Measurements from ENCODE around the gene ZC3H12A.

ZC3H12A gene

DNA sequence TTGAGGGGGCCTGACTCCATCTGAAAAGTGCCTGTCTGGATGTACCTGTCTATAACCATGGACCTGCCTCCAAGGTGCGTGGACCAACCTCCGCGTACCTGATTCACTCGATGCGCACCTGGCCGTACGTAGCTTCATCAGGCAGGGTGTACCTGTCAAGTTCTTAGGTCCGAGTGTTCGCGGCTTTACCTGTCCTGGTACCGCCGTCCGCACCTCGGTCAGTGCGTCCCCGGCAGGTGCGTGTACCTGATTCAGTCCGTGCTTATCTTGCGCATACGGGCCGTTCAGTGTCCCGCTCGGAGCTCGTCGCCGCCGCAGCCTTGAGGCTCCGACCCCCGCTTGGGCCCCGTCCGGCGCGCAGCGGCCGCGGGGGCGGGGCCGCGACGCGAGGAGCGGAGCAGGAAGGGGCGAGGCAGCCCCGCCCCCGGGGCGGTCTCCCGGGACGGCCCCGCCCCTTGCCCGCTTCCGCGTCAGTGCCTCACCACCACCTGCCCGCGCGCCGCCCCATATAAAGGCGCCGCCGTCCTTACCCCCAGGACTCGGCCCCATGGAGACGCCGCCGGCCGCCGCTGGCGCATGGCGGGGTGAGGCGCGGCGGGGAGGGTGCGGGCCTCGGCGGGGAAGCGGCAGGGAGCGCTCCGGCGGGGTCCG, at the start of gene ZC3H12A:
Gene ZC3H12A (plus strand): TSS at position 535 of the 651 bp plus-strand sequence. CDS start 917 bp downstream, outside the sequence.
- peak; percentile 58 to 70 for DNase-seq

DNA sequence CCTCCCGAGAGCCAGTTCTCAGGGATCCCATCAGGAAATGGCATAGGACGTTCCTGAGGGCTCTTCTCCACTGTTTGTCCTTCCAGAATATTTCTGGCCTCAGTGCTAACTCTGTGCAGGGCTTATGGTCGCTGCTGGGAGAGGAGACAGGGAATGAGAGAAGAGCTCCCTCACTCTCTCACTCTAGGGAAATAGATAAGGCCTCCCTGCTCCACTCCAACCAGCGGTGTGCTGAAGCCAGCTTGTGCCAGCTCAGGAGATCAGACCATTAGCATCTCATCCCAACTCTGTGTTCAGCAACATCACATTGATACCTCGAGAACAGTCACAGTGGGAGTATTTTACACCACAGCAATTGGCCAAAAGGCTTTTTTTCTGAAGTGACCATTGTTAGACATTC, 49.2 kb upstream of the ZC3H12A start:
- DNase-seq, result no peak

- DNase-seq, result no peak
Observed at GRCh38 chr1:37429029-37429428, 45.4 kb upstream of the ZC3H12A start.

DNA sequence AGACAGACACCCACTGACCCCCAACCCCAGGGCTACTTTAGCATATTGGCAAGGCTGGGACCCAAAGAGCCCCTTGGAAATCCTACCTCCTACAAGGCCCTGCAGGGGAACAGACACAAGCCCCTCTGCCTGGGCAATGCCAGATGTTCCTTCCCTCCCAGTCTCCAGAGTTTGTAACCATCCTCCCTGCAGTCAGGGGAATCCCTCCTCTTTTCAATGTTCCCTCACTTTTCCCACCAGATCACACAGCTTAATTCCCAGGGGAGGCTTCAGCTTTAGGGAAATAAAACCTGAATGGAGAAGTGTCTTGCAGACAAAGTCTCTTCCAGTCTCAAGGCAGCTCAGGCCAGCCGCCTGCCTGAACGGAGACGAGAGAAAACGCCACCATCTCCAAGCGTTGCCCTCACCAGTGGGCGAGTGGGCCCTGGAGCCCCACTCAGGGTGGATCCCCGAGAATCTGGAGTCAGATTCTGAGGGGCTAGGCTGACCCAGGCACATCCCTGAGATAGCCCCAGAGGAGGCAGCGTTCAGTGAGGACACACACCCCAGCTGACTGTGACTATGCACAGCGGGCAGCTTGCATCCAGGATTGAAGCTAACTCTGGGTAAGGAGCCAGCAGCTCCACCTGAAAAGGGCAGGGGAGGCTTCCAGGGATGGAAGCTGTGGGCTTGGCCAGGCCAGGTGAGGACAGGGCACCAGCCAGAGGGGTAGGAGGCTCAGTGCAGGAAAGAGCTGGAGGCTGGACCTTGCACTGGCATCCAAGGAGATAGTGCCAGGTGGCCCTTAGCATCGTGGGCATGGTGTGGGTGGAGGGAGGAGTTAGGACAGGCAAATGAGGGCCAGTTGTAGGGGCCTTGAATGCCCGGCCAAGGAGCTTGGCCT, 44.0 kb upstream of the ZC3H12A start:
- DNase-seq, result no peak

- DNase-seq, result no peak
Observed at GRCh38 chr1:37432716-37433115, 41.7 kb upstream of the ZC3H12A start.

DNA sequence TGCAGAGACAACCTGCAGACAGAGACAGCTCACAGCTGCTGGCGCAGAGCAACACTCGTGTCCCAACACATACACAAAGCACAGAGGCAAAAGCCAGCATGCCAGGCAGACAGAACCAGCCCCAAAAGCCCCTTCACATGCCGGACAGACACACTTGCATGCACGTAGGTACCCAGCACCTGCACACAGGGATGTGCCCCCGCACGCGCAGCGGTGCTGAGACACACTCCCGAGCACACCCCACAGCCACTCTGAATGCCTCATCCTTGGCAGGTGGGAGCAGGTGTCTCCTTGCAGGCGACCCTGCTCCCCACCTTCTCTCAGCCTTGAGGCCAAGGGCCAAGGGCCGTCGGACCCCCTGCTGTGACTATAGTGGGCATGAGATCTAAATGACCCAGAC, 41.2 kb upstream of the ZC3H12A start:
- DNase-seq, result no peak

GRCh38 chr1:37434292-37435225, 39.8 kb upstream of the ZC3H12A start:
- DNase-seq, result peak; percentile 31 to 35

DNA sequence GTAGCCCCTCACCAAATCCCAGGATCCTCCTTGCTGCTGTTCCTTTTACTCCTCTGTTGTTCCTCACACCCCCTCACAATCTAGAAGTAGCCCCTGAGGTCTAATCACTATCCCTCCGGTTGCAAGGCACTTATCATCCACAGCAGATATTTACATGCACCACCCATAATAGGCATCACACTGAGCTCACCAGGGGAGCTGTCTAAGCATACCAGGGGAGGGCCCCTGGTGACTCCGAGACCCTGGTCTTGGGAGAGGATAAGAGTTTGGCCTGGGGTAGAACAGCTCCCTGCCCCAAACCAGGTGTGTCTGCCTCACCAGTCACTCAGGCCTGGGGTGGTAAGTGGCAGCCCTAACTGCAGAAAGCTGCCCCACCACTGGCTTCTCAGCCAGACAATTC, 37.3 kb upstream of the ZC3H12A start:
- DNase-seq, result no peak

DNA sequence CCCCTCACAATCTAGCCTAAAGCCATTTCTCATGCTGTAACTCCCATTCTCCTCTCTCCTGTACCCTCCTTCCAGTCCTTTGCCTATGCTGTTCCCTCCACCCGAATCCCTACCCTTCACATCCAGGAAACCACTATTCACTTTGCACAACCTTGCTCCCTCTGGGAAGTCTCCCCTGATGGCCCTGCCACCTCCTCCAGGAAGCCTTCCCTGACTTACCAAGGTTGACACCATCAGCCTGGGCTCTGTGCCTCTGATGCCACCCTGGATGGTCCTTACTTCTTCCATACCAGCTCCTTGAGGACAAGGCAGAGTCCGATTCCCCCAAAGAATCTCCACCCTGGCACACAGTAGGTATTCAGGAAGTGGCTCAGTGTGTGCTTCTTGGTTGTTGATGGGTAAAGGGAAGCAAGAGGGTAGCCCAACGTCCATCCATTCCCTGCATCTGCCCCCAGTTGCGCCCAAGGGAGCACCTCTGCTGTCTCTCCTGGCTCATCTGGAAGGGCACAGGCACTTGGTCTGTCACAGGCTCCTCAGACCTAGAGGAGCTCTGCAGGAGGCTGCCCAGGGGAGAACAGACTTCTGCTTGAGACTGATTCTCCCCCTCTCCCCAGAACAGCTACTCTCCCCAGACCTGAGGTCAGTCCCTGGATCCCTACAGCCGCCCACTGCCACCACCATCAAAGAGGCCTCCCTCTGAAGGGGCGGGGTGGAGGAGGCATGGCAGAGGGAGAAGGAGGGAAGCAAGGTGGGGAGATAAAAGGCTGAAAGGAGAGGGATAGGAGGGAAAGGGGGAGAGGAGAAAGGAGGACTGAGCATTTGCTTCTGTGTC, 36.1 kb upstream of the ZC3H12A start:
- no peak for DNase-seq

GRCh38 chr1:37438869-37439343, 35.5 kb upstream of the ZC3H12A start:
- DNase-seq, result no peak

DNA sequence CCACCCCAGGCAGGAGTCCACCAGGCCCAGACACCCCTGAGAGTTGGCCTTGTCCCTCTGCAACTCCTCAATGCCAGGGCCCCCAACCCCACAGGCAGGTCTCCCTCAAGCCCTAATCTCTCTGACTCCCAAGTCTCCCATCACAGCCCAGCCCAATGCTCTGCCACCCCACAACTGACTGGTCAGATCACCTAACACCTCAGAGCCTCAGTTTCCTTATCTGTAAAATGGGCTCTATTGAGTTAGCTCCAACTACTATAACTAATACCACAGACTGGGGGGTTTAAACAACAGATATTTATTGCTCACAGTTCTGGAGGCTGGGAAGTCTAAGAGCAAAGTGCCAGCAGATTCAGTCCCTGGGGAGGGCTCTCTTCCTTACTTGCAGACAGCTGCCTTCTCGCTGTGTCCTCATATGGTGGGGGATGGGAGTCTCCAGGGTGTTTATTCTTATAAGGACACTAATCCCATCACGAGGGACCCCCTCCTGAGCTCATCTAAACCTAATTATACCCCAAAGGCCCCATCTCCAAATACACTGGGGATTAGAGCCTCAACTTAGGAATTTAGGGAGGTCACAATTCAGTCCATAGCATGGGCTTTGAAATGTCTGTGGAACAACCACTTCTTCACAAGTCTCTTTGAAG, 34.9 kb upstream of the ZC3H12A start:
- no peak for DNase-seq

DNA sequence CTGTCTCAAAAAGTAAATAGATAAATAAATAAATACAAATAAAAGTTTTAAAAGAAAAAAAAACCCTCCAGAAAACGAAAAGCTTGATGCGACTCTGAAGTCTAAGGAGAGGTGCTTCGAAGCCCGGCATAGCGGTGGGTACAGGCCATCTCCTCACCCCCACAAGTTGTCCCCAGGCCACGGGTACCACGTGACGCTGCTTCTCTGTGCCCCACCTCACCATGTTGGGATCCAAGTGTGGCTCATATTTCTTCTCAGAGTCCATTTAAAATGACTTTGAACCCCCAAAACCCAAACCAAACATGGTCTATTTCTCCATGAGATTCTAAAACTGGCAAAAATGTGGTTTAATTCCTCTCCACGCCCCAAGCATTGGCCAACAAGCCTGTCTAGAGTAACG, 32.9 kb upstream of the ZC3H12A start:
- DNase-seq, result no peak

DNA sequence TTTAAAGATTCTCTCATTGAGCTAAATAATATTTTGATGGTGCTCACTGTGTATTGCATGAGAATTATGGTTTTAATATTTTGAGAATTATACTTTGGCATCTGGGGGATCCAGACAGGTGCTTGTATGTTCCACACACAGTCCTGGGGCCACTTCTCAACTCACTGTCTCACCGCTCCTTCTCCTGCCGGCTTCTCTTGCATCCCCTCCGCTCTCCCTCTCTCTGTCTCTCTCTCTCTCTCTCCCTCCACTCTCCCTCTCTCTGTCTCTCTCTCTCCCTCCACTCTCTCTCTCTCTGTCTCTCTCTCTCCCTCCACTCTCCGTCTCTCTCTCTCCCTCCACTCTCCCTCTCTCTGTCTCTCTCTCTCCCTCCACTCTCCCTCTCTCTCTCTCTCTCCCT, 32.2 kb upstream of the ZC3H12A start:
- no peak for DNase-seq

DNA sequence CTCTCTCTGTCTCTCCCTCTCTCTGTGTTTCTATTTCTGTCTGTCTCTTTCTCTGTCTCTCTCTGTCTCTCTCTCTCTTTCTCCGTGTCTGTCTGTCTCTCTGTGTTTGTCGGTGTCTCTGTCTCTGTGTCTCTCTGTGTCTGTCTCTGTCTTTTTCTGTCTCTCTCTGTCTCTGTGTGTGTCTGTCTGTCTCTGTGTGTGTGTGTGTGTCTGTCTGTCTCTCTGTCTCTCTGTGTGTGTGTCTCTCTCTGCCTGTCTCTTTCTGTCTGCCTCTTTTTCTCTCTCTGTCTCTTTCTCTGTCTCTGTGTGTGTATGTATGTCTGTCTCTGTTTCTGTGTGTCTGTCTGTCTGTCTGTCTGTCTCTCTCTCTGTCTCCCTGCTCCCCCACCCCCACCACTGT, 31.7 kb upstream of the ZC3H12A start:
- DNase-seq, result no peak

DNA sequence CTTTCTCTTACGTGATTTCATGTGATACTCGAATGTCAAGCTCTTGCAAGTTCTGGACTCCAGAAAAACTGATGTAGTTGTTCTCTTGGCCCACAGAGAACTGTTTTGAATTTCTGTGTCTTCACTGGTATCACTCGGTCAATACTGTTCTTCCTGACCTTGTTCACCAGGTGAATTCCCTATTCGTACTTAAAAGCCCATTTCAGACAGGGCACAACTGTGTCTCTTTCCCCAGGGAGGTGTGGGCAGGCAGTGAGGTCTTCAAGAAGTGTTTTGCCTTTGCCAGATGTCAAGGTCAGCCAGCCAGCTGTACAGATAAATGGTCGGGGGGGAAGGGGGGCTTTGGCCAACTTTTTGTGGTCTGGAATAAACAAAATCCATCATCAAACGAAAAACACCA, 27.5 kb upstream of the ZC3H12A start:
- DNase-seq, result no peak

GRCh38 chr1:37448185-37448584, 26.2 kb upstream of the ZC3H12A start:
- DNase-seq, result no peak

GRCh38 chr1:37448691-37449417, 25.5 kb upstream of the ZC3H12A start:
- DNase-seq, result no peak

- peak; percentile 60 to 68 for DNase-seq
Observed at GRCh38 chr1:37449936-37450335, 24.4 kb upstream of the ZC3H12A start.

GRCh38 chr1:37452416-37452815, 22.0 kb upstream of the ZC3H12A start:
- no peak for DNase-seq

DNA sequence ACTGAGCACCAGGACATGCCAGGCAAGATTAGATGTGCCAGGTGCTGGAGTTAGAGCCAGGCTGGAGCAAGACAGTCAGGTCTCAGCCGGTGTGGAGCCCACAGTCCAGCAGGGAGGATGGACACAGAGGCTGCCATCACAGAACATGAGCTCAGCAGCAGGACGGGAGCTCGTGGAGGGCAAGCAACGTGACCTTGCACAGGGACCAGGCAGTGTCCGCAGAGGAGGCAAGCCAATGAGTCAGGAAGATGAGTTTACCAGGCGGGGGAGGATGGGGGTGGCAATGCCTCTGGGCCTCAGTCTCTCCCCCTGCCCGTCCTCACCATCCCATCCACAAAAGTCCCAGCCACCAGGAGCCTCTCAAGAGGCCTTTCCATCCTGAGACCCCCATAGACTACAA, 20.7 kb upstream of the ZC3H12A start:
- DNase-seq, result no peak

- DNase-seq, result no peak
Observed at GRCh38 chr1:37455516-37455915, 18.9 kb upstream of the ZC3H12A start.

Measured in Kasumi-1 (cell line).